Measurements from ENCODE around the gene PARL. TPM values are rescaled to one million over a fixed set of nuclear protein-coding genes. Genes with fewer than 3 reads are reported as not detected.

Gene PARL
- total and polyA plus RNA-seq, 2 of the 13 experiments (the other 11 are each of a cell fraction or from before 2014, with no cell fraction given) = 46.3 to 58.6 TPM

DNA sequence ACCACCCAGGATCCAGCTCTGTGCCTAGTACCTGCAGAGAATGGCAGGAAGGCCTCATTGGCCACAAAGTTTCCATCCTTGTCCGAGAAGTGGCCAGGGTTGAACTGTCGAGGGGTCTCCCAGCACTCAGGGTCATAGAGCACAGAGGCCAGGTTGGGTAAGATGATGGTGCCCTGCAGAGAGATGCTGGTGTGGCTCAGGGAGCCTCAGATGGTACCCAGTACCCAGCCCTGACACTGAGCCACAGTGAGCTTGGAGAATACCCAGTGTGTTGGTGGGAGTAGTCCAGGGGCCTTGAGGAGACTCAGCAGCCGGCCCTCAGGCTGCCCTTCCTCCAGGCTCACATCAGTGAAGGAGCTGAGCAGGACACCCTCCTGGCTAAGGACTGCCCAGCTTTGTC, 11.5 kb upstream of the PARL start:
- Histone ChIP-seq H3K27ac (ENCODE audit: extremely low read length, insufficient read depth, low read length) (no peak overlapping the region), H4K20me1 (ENCODE audit: insufficient read depth, low read length) (no peaks in the 10 kb centered on the region), H3K79me2 (ENCODE audit: insufficient read depth, low read length) (no peaks in the 10 kb centered on the region), H3K9me3 (ENCODE audit: low read length) (no peaks in the 10 kb centered on the region), H3K4me3 (replicated peaks in 1 of 3; ENCODE audit: insufficient read depth in 1 of 3, low read depth in 2 of 3, low read length in 3 of 3) (no peak overlapping the region), H3K9ac (ENCODE audit: insufficient read depth, low read depth, low read length) (no peak overlapping the region), H3K27me3 (ENCODE audit: control insufficient read depth in 1 of 2, insufficient read depth in 2 of 2, low read length in 2 of 2) (peaks cover 0 to 14% of the 10 kb centered on the region in 2 experiments; a peak in 1 of 5 replicates), H3K36me3 (replicated peaks in 1 of 2; ENCODE audit: control insufficient read depth in 1 of 2, insufficient read depth in 2 of 2, low read length in 2 of 2) (no peaks in the 10 kb centered on the region), H3K4me1 (ENCODE audit: insufficient read depth, low read length) (peaks cover 27% of the 10 kb centered on the region), H3K4me2 (ENCODE audit: low read depth, low read length) (no peak overlapping the region), H2AFZ (ENCODE audit: low read length) (no peak overlapping the region)
- DNase-seq (ENCODE audit: low spot score) = no peak
- intact Hi-C loops (cut with micrococcal nuclease; ENCODE audit: unreplicated experiment) (loop anchor here (5.0 kb wide), 2 partner anchors 346 to 391 kb away; no protein-coding TSS in a partner anchor), in situ Hi-C loops (cut with HindIII; ENCODE audit: extremely low pct_ligation_motif_present, low pct_unique_long_range_greater_than_20kb) (loop anchor here (5.0 to 25.0 kb wide), 3 partner anchors 121 to 336 kb away; partner anchors contain the start of genes ABCC5 and EIF2B5)
- BruUV-seq (replicated peaks) = no TSS peak
- ChIA-PET POLR2A (interaction anchor here (1.6 to 1.7 kb wide), 3 partner anchors 15 to 239 kb away, joined by 3 to 9 read pairs (median 5); partner anchors contain the start of genes ABCC5 and EIF2B5), CTCF (ENCODE audit: low intra/inter-chr PET ratio, low total read pairs) (interaction anchor here (1.8 kb wide), 1 partner anchor 121 kb away, joined by 17 read pairs; the partner anchor contains the start of gene ABCC5)
- TF ChIP-seq, protein P1, sequence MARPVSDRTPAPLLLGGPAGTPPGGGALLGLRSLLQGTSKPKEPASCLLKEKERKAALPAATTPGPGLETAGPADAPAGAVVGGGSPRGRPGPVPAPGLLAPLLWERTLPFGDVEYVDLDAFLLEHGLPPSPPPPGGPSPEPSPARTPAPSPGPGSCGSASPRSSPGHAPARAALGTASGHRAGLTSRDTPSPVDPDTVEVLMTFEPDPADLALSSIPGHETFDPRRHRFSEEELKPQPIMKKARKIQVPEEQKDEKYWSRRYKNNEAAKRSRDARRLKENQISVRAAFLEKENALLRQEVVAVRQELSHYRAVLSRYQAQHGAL (CRISPR knock-in tag; IDR thresholded peaks at IDR 0.05; ENCODE audit: not compliant biosample characterization) = no peak
- no peak for TF ChIP-seq PHF21A (CRISPR knock-in tag; IDR thresholded peaks at IDR 0.05)
- no peak for TF ChIP-seq ZNF558 (CRISPR knock-in tag; IDR thresholded peaks at IDR 0.05; ENCODE audit: borderline replicate concordance)
- no peak for TF ChIP-seq MIER2 (CRISPR knock-in tag; IDR thresholded peaks at IDR 0.05)
- TF ChIP-seq, protein P2, sequence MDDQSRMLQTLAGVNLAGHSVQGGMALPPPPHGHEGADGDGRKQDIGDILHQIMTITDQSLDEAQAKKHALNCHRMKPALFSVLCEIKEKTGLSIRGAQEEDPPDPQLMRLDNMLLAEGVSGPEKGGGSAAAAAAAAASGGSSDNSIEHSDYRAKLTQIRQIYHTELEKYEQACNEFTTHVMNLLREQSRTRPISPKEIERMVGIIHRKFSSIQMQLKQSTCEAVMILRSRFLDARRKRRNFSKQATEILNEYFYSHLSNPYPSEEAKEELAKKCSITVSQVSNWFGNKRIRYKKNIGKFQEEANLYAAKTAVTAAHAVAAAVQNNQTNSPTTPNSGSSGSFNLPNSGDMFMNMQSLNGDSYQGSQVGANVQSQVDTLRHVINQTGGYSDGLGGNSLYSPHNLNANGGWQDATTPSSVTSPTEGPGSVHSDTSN (CRISPR knock-in tag; IDR thresholded peaks at IDR 0.05; ENCODE audit: borderline replicate concordance) = no peak
- no peak for TF ChIP-seq ZBTB7B (CRISPR knock-in tag; IDR thresholded peaks at IDR 0.05)
- TF ChIP-seq ZNF747 (CRISPR knock-in tag; IDR thresholded peaks at IDR 0.05; ENCODE audit: borderline replicate concordance) = no peak
- WGBS (ENCODE audit: low lambda C conversion rate) = 0% methylated on average over 3 of the region's 3 CpGs
- ATAC-seq = no peak; the same call in 1 of the 3 replicates
- no peak for FAIRE-seq

Measured in HepG2 (cell line).